ENCODE measurements around the gene BTG4.

- TF ChIP-seq ZNF263 (CRISPR knock-in tag; IDR thresholded peaks at IDR 0.05; ENCODE audit: low read depth) (no peak), ZNF281 (CRISPR knock-in tag; IDR thresholded peaks at IDR 0.05) (no peak), IRF1 (CRISPR knock-in tag; IDR thresholded peaks at IDR 0.05) (no peak), ZNF121 (CRISPR knock-in tag; IDR thresholded peaks at IDR 0.05) (no peak)
Observed at GRCh38 chr11:111500481-111500880, 11.7 kb downstream of the BTG4 start.
